Colonic mucosa (tissue), 4 donors: ENCODE data around the gene SAP30BP. TPM values are rescaled to one million over a fixed set of nuclear protein-coding genes. Genes with fewer than 3 reads are reported as not detected.

Experiments
- DNase-seq: peaks from one replicate; pipeline ENCODE4 v3.0.0-alpha.2; 2020
- H3K27ac ChIP-seq: fragments of 200-600 bp; one replicate; pipeline ENCODE4 v1.8.0; 2021
- H3K27me3 ChIP-seq: fragments of 200-600 bp; one replicate; pipeline ENCODE4 v1.8.0; 2021
- H3K36me3 ChIP-seq: fragments of 200-600 bp; one replicate; pipeline ENCODE4 v1.8.0; 2021
- H3K4me1 ChIP-seq: fragments of 200-600 bp; one replicate; pipeline ENCODE4 v1.8.0; 2021; ENCODE audit warnings: mild to moderate bottlenecking
- H3K4me3 ChIP-seq: fragments of 200-600 bp; one replicate; pipeline ENCODE4 v1.8.0; 2021
- H3K9ac ChIP-seq, 2 donors: one replicate each; pipeline ENCODE4 v1.7.0; 2013; ENCODE audit warnings: control low read depth in 2 of 2, low read depth in 2 of 2, low read length in 2 of 2
- H3K9me3 ChIP-seq: fragments of 200-600 bp; one replicate; pipeline ENCODE4 v1.8.0; 2021
- intact Hi-C: fragments of 100-400 bp; cut with DNase I; formaldehyde crosslinking; loops from one replicate; pipeline ENCODE4 v1.14.1; 2022
- total RNA-seq, 2 donors: library from RNA; stranded (reverse); fragmentation: NEBNext Ultra II Directional in 1 of 2; extraction: Animal tissue kit (Norgen Biotek cat#: 25700) in 1 of 2; gene quantifications; one replicate each; pipeline ENCODE4 v1.2.1, GENCODE V29; 2021
- TF ChIP-seq, protein P1 (sequence below): fragments of 200-600 bp; IDR thresholded peaks from one replicate; pipeline ENCODE4 v1.8.0; 2022; ENCODE audit warnings: antibody characterized with exemption, mild to moderate bottlenecking
- donor health status: healthy.
- donor health status: DM: no; HTN: no; CAD: no.
- donor health status: DM: no; HTN: no; CAD: no.

The SAP30BP gene
- total RNA-seq, 2 donors from 2014 or later, result 68.0 to 68.1 TPM

GRCh38 chr17:75725504-75725903, 58.4 kb downstream of the SAP30BP start:
- no peak overlapping the region for H3K9ac ChIP-seq

DNA sequence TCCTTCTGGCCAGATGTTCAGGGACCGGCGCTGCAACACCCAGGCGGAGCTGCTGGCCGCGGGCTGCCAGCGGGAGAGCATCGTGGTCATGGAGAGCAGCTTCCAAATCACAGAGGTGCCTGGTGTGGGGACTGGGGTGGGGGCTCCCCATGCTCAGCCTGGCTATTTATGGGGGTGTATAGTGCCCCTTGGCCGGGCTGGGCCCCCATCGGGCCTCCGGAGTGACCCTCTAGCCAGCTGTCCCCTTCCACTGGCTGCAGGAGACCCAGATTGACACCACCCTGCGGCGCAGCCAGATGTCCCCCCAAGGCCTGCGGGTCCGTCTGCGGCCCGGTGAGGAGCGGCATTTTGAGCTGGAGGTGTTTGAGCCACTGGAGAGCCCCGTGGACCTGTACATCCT, 60.3 kb downstream of the SAP30BP start:
- no peaks in the 10 kb centered on the region for H3K27me3 ChIP-seq
- H3K9me3 ChIP-seq, result no peaks in the 10 kb centered on the region
- no peak overlapping the region for H3K27ac ChIP-seq
- TF ChIP-seq, protein P1, sequence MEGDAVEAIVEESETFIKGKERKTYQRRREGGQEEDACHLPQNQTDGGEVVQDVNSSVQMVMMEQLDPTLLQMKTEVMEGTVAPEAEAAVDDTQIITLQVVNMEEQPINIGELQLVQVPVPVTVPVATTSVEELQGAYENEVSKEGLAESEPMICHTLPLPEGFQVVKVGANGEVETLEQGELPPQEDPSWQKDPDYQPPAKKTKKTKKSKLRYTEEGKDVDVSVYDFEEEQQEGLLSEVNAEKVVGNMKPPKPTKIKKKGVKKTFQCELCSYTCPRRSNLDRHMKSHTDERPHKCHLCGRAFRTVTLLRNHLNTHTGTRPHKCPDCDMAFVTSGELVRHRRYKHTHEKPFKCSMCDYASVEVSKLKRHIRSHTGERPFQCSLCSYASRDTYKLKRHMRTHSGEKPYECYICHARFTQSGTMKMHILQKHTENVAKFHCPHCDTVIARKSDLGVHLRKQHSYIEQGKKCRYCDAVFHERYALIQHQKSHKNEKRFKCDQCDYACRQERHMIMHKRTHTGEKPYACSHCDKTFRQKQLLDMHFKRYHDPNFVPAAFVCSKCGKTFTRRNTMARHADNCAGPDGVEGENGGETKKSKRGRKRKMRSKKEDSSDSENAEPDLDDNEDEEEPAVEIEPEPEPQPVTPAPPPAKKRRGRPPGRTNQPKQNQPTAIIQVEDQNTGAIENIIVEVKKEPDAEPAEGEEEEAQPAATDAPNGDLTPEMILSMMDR, result no peak
- intact Hi-C loops, result no loop called here
- H3K4me3 ChIP-seq, result no peak overlapping the region
- DNase-seq, result no peak
- H3K36me3 ChIP-seq, result no peaks in the 10 kb centered on the region
- peaks cover 9% of the 10 kb centered on the region for H3K4me1 ChIP-seq
- H3K9ac ChIP-seq, result no peak overlapping the region

More at GRCh38 chr17:75725504-75725903, 58.4 kb downstream of the SAP30BP start:
- no peaks in the 10 kb centered on the region for H3K36me3 ChIP-seq
- DNase-seq, result no peak
- no peaks in the 10 kb centered on the region for H3K9me3 ChIP-seq
- H3K4me3 ChIP-seq, result no peak overlapping the region
- TF ChIP-seq, protein P1, result no peak
- no peak overlapping the region for H3K27ac ChIP-seq
- peaks cover 8% of the 10 kb centered on the region for H3K4me1 ChIP-seq
- intact Hi-C loops, result no loop called here
- no peaks in the 10 kb centered on the region for H3K27me3 ChIP-seq

- Histone ChIP-seq H3K27me3 (no peaks in the 10 kb centered on the region), H3K4me3 (no peak overlapping the region), H3K9ac (no peak overlapping the region), H3K27ac (no peak overlapping the region), H3K4me1 (peaks cover 4% of the 10 kb centered on the region), H3K9me3 (no peaks in the 10 kb centered on the region), H3K36me3 (no peaks in the 10 kb centered on the region)
- intact Hi-C loops, result no loop called here
- TF ChIP-seq, protein P1, result no peak
- DNase-seq, result no peak
Measured at GRCh38 chr17:75729351-75729750, 62.2 kb downstream of the SAP30BP start.

DNA sequence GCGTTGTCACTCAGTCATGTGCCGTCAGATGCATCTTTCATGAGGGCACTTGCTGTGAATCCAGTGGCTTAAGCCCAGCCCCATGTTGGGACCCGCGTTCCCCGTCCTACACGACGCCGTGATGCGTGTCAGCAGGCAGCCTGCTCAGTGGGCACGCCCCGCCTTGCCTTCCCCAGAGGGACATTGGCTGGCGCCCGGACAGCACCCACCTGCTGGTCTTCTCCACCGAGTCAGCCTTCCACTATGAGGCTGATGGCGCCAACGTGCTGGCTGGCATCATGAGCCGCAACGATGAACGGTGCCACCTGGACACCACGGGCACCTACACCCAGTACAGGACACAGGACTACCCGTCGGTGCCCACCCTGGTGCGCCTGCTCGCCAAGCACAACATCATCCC, 62.9 kb downstream of the SAP30BP start:
- no peak for DNase-seq
- Histone ChIP-seq H3K9me3 (no peaks in the 10 kb centered on the region), H3K27me3 (no peaks in the 10 kb centered on the region), H3K36me3 (no peaks in the 10 kb centered on the region), H3K9ac (no peak overlapping the region), H3K4me3 (no peak overlapping the region), H3K27ac (no peak overlapping the region), H3K4me1 (peaks cover 3% of the 10 kb centered on the region)
- intact Hi-C loops, result no loop called here
- TF ChIP-seq, protein P1, result no peak

- peaks cover 5% of the 10 kb centered on the region for H3K36me3 ChIP-seq
Measured at GRCh38 chr17:75731086-75731715, 64.1 kb downstream of the SAP30BP start.

More at GRCh38 chr17:75731086-75731715, 64.1 kb downstream of the SAP30BP start:
- H3K27me3 ChIP-seq, result no peaks in the 10 kb centered on the region
- peaks cover 3% of the 10 kb centered on the region for H3K4me1 ChIP-seq
- TF ChIP-seq, protein P1, result no peak
- no peak for DNase-seq
- intact Hi-C loops, result no loop called here
- H3K9me3 ChIP-seq, result no peaks in the 10 kb centered on the region
- H3K27ac ChIP-seq, result no peak overlapping the region
- no peak overlapping the region for H3K9ac ChIP-seq
- H3K4me3 ChIP-seq, result no peak overlapping the region
